Lower lobe of right lung (tissue), 2 donors: ENCODE measurements around the gene APEH. TPM values are rescaled to one million over a fixed set of nuclear protein-coding genes. Genes with fewer than 3 reads are reported as not detected.
A peak's percentile ranks its signal among the peaks of the same experiment; 100 is the strongest.

Experiments used
- ATAC-seq, 2 donors: fragments of 200-7000 bp; cut with Tn5 transposase; one replicate each; pipeline ENCODE4 v1.9.1; 2020 to 2022; ENCODE audit warnings: mild to moderate bottlenecking in 2 of 2, moderate library complexity in 2 of 2
- DNase-seq: peaks from one replicate; pipeline ENCODE4 v3.0.0-alpha.2; 2020
- H3K27ac ChIP-seq: fragments of 200-600 bp; one replicate; pipeline ENCODE4 v1.8.0; 2022
- H3K27me3 ChIP-seq: fragments of 200-600 bp; one replicate; pipeline ENCODE4 v1.8.0; 2022; ENCODE audit warnings: low read depth
- H3K36me3 ChIP-seq: fragments of 200-600 bp; one replicate; pipeline ENCODE4 v1.8.0; 2022; ENCODE audit warnings: mild to moderate bottlenecking
- H3K4me1 ChIP-seq: fragments of 200-600 bp; one replicate; pipeline ENCODE4 v1.8.0; 2022
- H3K4me3 ChIP-seq: fragments of 200-600 bp; one replicate; pipeline ENCODE4 v1.8.0; 2022; ENCODE audit warnings: mild to moderate bottlenecking
- H3K9me3 ChIP-seq: fragments of 200-600 bp; one replicate; pipeline ENCODE4 v1.8.0; 2022
- CTCF ChIP-seq: fragments of 200-600 bp; IDR thresholded peaks from one replicate; pipeline ENCODE4 v1.8.0; 2022; ENCODE audit warnings: antibody characterized with exemption, mild to moderate bottlenecking
- intact Hi-C: fragments of 100-400 bp; cut with DNase I; formaldehyde crosslinking; loops from one replicate; pipeline ENCODE4 v1.11.0; 2022
- total RNA-seq: library from RNA; stranded (reverse); fragmentation: NEBNext Ultra II Directional; extraction: Animal tissue kit (Norgen Biotek cat#: 25700); gene quantifications from one replicate; pipeline ENCODE4 v1.2.1, GENCODE V29; 2021
- donor health status: DM: no; HTN: yes; CAD: no; lungs with severe emphysema.

APEH gene
- total RNA-seq, 1 donor from 2014 or later = 83.4 TPM

- H3K27ac ChIP-seq = no peak overlapping the region
- H3K27me3 ChIP-seq = no peaks in the 10 kb centered on the region
- ATAC-seq (no peak), DNase-seq (no peak)
- H3K4me1 ChIP-seq = peaks cover 8% of the 10 kb centered on the region
- peaks cover 74% of the 10 kb centered on the region for H3K36me3 ChIP-seq
- TF ChIP-seq CTCF = no peak
- no peak overlapping the region for H3K4me3 ChIP-seq
- intact Hi-C loops = no loop called here
- H3K9me3 ChIP-seq = no peaks in the 10 kb centered on the region
Measured at GRCh38 chr3:49700014-49700413, 25.9 kb downstream of the APEH start.

GRCh38 chr3:49700453-49701128, 26.4 kb downstream of the APEH start:
- intact Hi-C loops = no loop called here
- Histone ChIP-seq H3K27ac (no peak overlapping the region), H3K36me3 (peaks cover 79% of the 10 kb centered on the region), H3K4me3 (no peak overlapping the region), H3K27me3 (no peaks in the 10 kb centered on the region), H3K4me1 (peaks cover 8% of the 10 kb centered on the region), H3K9me3 (no peaks in the 10 kb centered on the region)
- ATAC-seq (no peak), DNase-seq (no peak)
- no peak for TF ChIP-seq CTCF

- intact Hi-C loops = no loop called here
- DNase-seq (no peak), ATAC-seq (no peak)
- peak; percentile 34 for TF ChIP-seq CTCF
- Histone ChIP-seq H3K27me3 (no peaks in the 10 kb centered on the region), H3K9me3 (no peaks in the 10 kb centered on the region), H3K27ac (no peak overlapping the region), H3K36me3 (peaks cover 89% of the 10 kb centered on the region), H3K4me1 (peaks cover 8% of the 10 kb centered on the region), H3K4me3 (no peak overlapping the region)
Measured at GRCh38 chr3:49701388-49702077, 27.4 kb downstream of the APEH start.

- ATAC-seq (no peak), DNase-seq (no peak)
- H3K36me3 ChIP-seq = peaks cover 87% of the 10 kb centered on the region
- no peak overlapping the region for H3K27ac ChIP-seq
- H3K9me3 ChIP-seq = no peaks in the 10 kb centered on the region
- TF ChIP-seq CTCF = no peak
- H3K4me1 ChIP-seq = peaks cover 8% of the 10 kb centered on the region
- intact Hi-C loops = no loop called here
- H3K27me3 ChIP-seq = no peaks in the 10 kb centered on the region
- no peak overlapping the region for H3K4me3 ChIP-seq
Measured at GRCh38 chr3:49702672-49703071, 28.5 kb downstream of the APEH start.

GRCh38 chr3:49703443-49703927, 29.3 kb downstream of the APEH start:
- Histone ChIP-seq H3K9me3 (no peaks in the 10 kb centered on the region), H3K27ac (no peak overlapping the region), H3K36me3 (peaks cover 79% of the 10 kb centered on the region), H3K4me3 (no peak overlapping the region), H3K4me1 (peaks cover 8% of the 10 kb centered on the region), H3K27me3 (no peaks in the 10 kb centered on the region)
- intact Hi-C loops = no loop called here
- TF ChIP-seq CTCF = peak; percentile 80
- peak; percentile 76 to 82 for ATAC-seq
- DNase-seq = peak; percentile 63
